SK-N-MC (cell line): Measurements from ENCODE around the gene SPAG6.

Experiments used
- EZH2 ChIP-seq: fragments of 200-600 bp; sonication (generic); IDR thresholded peaks from one replicate; pipeline ENCODE4 v1.6.1; 2017; ENCODE audit warnings: antibody characterized with exemption
- POLR2AphosphoS5 ChIP-seq: IDR thresholded peaks from 2 replicates; pipeline ENCODE4 v1.6.1; 2012; ENCODE audit warnings: mild to moderate bottlenecking, low read depth, low read length, borderline replicate concordance

DNA sequence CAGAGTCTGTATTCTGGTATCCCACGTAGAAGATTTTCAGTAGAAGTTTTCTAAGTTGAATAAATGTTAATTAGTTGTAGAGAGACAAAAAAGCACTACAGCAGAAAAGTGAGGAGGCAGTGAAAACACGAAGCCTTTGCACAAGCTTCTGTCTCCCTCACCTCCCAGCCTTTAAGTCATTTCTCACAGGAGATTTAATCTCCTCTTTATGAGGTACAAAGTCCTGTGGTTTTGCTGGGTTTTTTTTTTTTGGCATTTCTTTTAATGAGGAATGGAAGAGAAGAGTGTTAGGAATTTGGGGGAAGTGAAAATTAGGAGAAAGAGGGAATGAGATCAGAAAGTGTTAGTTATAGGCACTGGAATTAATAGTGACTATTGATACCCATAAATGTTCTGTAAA lies 21.5 kb downstream of the SPAG6 start:
- no peak for TF ChIP-seq EZH2
- TF ChIP-seq POLR2AphosphoS5, result no peak
